Activated CD8-positive, alpha-beta memory T cell treated with anti-CD3 and anti-CD28 coated beads, Interleukin-2, amount 10 ng/mL, durations not matched to agents 7 days and 5 days (primary cell): ENCODE results near the gene CRIM1. TPM values are rescaled to one million over a fixed set of nuclear protein-coding genes. Genes with fewer than 3 reads are reported as not detected.
"Not testable (repeated sequence)": the region's sequence is repeated elsewhere in the genome, so short reads cannot be mapped to it uniquely, and the experiment has no call there.

Experiments used
- ATAC-seq: fragments of 150-1000 bp; cut with Tn5 transposase; one replicate; pipeline ENCODE4 v1.10.0; 2021; ENCODE audit warnings: moderate library complexity
- CTCF ChIA-PET: fragments of 350-600 bp; sonication (Branson Sonifier 250); formaldehyde crosslinking; loops from one replicate; lab custom pipeline; 2021; ENCODE audit warnings: antibody characterized with exemption; lab: Charles Lee
- DNase-seq: peaks from one replicate; pipeline ENCODE4 v3.0.0-alpha.2; 2020
- H3K27ac Mint-ChIP-seq: one replicate; pipeline ENCODE4 v1.8.0; 2021; ENCODE audit warnings: mild to moderate bottlenecking, mixed read lengths
- H3K27me3 Mint-ChIP-seq: one replicate; pipeline ENCODE4 v1.8.0; 2021; ENCODE audit warnings: mixed read lengths
- H3K36me3 Mint-ChIP-seq: one replicate; pipeline ENCODE4 v1.8.0; 2021; ENCODE audit warnings: mild to moderate bottlenecking, mixed read lengths
- H3K4me1 Mint-ChIP-seq: one replicate; pipeline ENCODE4 v1.8.0; 2021; ENCODE audit warnings: mixed read lengths
- H3K4me3 Mint-ChIP-seq: one replicate; pipeline ENCODE4 v1.8.0; 2021; ENCODE audit warnings: mild to moderate bottlenecking, moderate library complexity, mixed read lengths
- H3K9me3 Mint-ChIP-seq: one replicate; pipeline ENCODE4 v1.8.0; 2022; ENCODE audit warnings: low read depth, mixed read lengths
- total RNA-seq, 2 experiments: library from RNA; stranded (reverse); gene quantifications; one replicate each; pipeline ENCODE4 v1.2.3, GENCODE V29; 2021

Gene CRIM1
- total RNA-seq, 2 experiments from 2014 or later, result 12.6 to 17.6 TPM

DNA sequence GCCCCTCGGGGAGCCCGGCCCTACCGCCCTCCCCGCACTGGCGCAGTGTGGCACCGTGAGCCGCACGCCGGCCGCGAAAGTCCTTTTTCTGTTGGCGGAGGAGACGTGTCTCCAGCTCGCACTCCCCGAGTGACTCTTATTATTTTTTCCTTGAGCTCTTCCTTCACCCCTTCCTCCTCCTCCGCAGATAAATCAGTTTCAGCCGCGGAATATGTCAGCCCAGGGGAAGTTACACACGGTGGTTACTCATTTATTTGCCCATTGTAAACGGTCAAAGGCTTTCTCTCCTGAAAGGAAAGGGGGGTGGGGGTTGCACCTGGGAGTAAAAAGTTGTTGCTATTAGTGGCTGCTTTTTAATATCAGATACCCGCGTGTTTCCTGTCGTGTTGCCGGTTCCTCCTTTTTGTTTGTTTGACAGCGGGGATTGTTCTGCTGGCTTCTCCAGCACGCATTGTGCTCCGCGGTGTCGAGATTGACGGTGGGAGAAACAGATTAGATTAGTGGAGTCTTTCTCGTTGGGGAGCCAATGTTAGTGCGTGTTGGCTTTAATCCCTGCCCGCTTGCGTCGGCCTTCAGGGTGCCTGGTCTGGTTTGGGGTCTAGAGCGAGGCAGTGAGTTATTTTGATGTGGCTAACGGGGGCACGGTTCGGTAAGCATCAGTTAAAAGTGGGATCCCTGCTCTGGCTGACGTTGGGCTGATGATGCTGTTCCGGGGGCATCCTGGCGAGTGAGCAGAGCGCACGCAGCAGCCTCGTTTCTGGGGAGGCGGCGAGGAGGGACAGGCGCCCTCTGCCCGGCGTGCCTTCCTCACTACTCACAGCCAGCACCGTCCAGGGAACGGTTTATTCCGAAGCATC lies 1.6 kb downstream of the CRIM1 start:
- Mint-ChIP-seq H3K4me3 (peak overlapping the region; percentile 81), H3K9me3 (no peaks in the 10 kb centered on the region), H3K27me3 (peaks cover 57% of the 10 kb centered on the region), H3K4me1 (peaks cover 33% of the 10 kb centered on the region), H3K36me3 (no peaks in the 10 kb centered on the region), H3K27ac (peak overlapping the region; percentile 23)
- DNase-seq (peak; percentile 56), ATAC-seq (peak; percentile 24)
- CTCF ChIA-PET, result interaction anchor here (1.9 kb wide), 1 partner anchor 20 kb away, joined by 6 read pairs; no protein-coding TSS in a partner anchor

DNA sequence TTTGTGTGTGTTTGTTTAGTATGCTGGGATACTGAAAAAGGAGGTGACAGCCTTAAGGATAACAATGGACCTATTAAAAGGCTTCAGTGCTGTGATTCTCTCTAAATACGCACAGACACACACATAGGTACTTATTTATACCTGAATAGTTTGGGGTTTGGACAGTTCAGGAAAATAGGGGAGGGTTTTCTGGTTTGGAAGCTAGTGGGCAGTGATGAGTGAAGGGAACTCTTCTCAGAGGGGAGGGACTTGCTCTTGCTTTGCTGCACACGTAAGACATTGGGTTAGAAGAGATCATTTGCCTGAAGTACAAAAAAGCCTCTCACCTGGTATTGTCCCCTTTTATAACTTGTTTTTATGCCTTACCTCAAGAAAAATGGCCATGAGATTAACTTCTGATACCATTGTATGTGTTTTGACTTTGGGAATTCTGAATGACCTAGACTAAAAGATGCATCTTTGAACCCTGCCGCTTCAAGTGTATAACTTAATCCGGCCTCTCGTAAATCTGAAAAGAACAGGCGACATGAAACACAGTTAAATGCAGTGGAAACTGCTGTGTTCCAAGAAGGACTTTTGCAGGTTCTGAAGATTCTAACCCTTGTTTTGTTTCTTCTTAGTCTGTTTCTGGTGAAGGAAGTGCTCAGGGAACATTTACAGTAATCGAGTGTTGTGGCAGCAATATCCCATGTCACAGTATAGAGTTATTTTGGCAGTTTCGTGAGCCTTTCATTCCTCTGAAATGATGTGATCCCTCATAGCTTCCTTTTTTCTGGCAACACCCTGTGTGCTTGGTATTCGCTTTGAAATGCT lies 2.5 kb downstream of the CRIM1 start:
- Mint-ChIP-seq H3K9me3 (no peaks in the 10 kb centered on the region), H3K27ac (no peak overlapping the region), H3K4me3 (peak overlapping the region; percentile 81), H3K4me1 (peaks cover 29% of the 10 kb centered on the region), H3K27me3 (peaks cover 53% of the 10 kb centered on the region), H3K36me3 (no peaks in the 10 kb centered on the region)
- ATAC-seq (no peak), DNase-seq (no peak)
- CTCF ChIA-PET, result no interaction called here

DNA sequence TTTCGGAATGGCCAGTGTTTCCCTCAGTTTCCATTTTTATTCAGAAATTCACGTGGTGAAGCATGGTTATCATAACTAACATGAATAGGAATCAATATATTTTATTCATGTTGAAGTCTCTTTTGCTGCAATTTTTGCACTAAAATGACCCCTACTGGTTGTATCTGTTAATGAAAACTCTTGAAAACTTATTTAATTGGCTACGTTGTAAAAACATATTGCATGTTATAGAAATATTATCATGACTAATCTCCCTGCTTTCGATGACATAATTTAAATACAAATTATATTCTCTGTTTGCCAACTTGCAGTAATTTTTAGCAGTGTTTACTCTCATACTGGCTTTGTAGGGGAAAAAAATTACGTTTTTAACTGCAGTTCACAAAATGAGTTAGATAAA lies 3.5 kb downstream of the CRIM1 start:
- ATAC-seq (no peak), DNase-seq (no peak)
- Mint-ChIP-seq H3K9me3 (no peaks in the 10 kb centered on the region), H3K36me3 (no peaks in the 10 kb centered on the region), H3K4me3 (no peak overlapping the region), H3K27me3 (peaks cover 46% of the 10 kb centered on the region), H3K4me1 (peaks cover 24% of the 10 kb centered on the region), H3K27ac (no peak overlapping the region)
- CTCF ChIA-PET, result no interaction called here

DNA sequence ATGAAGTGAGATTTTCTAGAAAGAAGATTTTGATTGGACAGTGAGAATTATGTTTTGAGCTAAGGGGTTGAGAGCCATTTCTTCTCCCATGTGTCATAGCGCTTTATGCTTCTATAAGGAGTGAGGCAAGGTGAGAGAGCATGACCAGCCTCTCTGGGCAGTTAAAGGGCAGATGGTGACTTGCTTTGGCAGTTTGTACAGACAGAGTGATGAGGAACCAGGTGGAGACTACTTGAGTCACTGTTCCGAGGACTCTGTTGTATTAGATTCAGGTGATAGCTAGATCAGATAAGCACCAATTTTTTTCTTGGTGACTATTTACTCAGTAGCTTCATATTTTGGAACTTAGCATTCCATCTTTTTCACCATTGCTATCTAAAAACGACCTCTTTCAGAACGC lies 4.5 kb downstream of the CRIM1 start:
- CTCF ChIA-PET, result no interaction called here
- H3K36me3 Mint-ChIP-seq, result no peaks in the 10 kb centered on the region
- no peak overlapping the region for H3K4me3 Mint-ChIP-seq

DNA sequence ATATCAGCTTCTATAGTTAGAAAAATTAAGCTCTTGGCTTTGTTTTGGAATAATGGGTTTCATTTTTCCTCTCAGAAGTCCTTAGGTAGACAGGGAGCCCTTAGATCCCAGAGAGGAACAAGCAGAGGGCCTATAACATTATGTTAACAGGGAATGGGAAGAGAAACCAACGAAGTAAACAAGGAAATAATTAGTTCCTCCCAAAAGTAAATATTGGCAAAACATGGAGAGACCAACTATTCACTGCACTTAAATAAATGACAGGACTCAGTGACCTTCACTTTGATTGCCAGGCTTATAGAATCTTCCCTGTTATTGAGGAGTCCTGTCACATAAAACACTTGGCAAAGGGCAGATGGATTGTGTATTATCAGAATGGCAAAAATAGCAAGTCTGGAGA lies 5.3 kb downstream of the CRIM1 start:
- ATAC-seq, result no peak
- H3K9me3 Mint-ChIP-seq, result no peaks in the 10 kb centered on the region
- no peak overlapping the region for H3K4me3 Mint-ChIP-seq
- H3K27ac Mint-ChIP-seq, result no peak overlapping the region
- no peaks in the 10 kb centered on the region for H3K36me3 Mint-ChIP-seq
- peaks cover 36% of the 10 kb centered on the region for H3K27me3 Mint-ChIP-seq
- peaks cover 21% of the 10 kb centered on the region for H3K4me1 Mint-ChIP-seq
- no peak for DNase-seq
- CTCF ChIA-PET, result no interaction called here

More for the DNA sequence above, 4.5 kb downstream of the CRIM1 start:
- Mint-ChIP-seq H3K27me3 (peaks cover 36% of the 10 kb centered on the region), H3K27ac (no peak overlapping the region), H3K9me3 (no peaks in the 10 kb centered on the region), H3K4me1 (peaks cover 21% of the 10 kb centered on the region)
- ATAC-seq (no peak), DNase-seq (no peak)

DNA sequence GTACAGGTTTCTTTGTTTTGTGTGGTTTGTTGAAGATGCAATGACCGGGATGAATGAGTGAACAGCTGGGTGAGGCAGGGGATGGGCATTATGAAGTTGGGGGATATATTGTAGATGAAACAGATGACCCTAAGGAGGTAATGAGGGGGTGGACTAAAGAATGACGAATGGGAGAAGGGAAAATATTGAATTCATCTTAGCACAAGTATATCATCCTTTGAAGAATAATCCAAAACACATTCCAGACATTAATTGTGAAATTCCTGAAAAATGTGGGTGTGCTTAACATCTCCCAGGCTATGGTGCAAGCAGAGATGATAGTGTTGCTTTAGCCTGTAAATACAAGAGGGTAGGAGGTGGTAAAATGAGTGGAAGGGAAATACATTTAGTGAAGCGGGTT lies 5.8 kb downstream of the CRIM1 start:
- ATAC-seq (no peak), DNase-seq (no peak)
- Mint-ChIP-seq H3K9me3 (no peaks in the 10 kb centered on the region), H3K27ac (no peak overlapping the region), H3K36me3 (no peaks in the 10 kb centered on the region), H3K4me3 (no peak overlapping the region), H3K27me3 (peaks cover 34% of the 10 kb centered on the region), H3K4me1 (peaks cover 19% of the 10 kb centered on the region)
- CTCF ChIA-PET, result interaction anchor here (0.7 kb wide), 1 partner anchor 9 kb away, joined by 3 read pairs; no protein-coding TSS in a partner anchor

DNA sequence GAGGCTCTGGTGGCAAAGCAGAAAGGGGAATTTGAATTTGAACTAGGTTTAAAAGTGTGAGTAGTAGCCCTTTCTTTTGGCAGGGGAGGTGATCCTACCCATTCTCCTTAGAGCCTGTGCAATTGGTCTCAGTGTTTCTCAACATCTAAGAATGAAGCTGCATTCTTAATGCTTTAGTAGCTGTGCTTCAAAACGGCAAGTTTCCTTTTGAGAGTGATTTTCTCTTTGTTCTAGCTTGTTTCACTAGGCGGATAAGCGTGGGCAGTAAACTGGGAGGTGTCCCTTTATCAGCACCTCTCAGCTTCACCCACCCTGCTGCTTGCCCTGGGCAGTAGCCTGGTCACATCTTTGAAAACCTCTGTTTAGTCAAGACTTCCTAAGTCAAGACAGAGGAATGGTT lies 6.7 kb downstream of the CRIM1 start:
- Mint-ChIP-seq H3K27ac (no peak overlapping the region), H3K4me3 (no peak overlapping the region), H3K4me1 (peaks cover 15% of the 10 kb centered on the region), H3K36me3 (no peaks in the 10 kb centered on the region), H3K9me3 (no peaks in the 10 kb centered on the region), H3K27me3 (peaks cover 29% of the 10 kb centered on the region)
- DNase-seq (no peak), ATAC-seq (no peak)
- CTCF ChIA-PET, result no interaction called here

DNA sequence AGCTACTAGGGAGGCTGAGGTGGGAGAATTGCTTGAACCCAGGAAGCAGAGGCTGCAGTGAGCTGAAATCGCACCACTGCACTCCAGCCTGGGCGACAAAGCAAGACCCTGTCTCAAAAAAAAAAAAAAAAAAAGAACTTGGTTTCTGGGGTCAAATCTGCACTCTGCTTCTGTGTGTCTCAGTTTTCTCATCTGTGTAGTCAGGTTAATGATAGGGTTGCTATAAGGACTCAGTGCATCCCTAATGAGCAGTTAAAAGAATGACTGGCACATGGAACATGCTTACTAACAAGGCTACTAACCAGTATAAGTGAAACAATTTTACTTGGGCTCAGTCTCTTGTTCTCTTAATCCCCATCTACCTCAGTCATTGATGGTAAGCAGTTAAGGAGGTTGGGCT lies 7.5 kb downstream of the CRIM1 start:
- H3K4me3 Mint-ChIP-seq, CTCF ChIA-PET, DNase-seq, H3K9me3 Mint-ChIP-seq, H3K36me3 Mint-ChIP-seq, H3K27ac Mint-ChIP-seq, ATAC-seq, H3K4me1 Mint-ChIP-seq: not testable (repeated sequence)
- peaks cover 21% of the 10 kb centered on the region for H3K27me3 Mint-ChIP-seq

DNA sequence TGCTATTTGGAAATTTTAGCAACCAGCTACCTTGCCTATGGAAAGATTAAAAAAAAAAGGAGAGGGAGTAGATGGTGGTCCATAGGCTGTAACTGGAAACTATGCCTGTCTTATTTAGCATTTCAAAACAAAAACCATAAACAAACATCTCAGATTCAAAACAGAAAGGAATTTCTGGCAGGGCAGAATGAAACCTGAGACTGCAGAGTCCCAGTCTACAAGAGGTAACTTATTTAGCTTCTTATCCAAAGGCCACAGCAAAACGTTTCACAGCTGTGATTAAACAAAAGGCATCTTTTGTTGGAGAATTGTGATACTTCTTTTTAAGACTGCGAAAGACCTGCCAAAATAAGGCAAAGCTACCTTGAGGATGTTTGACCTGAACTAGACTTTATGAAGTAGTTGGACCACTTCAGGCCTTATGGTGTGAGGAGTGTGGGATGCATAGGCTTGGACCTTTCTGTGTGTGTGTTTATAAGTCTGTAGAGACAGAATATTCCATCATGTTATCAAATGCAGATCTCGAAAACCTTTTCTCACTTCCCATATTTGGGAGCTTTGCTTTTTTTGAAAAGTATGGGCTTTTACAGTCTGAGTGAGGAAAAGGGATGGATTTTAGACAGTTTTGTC lies 11.0 kb downstream of the CRIM1 start:
- ATAC-seq, result no peak
- Mint-ChIP-seq H3K4me3 (no peak overlapping the region), H3K9me3 (no peaks in the 10 kb centered on the region), H3K27ac (no peak overlapping the region), H3K27me3 (no peaks in the 10 kb centered on the region), H3K4me1 (no peaks in the 10 kb centered on the region), H3K36me3 (no peaks in the 10 kb centered on the region)
- DNase-seq, result no peak
- CTCF ChIA-PET, result interaction anchor here (0.5 to 1.1 kb wide), 3 partner anchors 14 to 824 kb away, joined by 3 read pairs; no protein-coding TSS in a partner anchor

DNA sequence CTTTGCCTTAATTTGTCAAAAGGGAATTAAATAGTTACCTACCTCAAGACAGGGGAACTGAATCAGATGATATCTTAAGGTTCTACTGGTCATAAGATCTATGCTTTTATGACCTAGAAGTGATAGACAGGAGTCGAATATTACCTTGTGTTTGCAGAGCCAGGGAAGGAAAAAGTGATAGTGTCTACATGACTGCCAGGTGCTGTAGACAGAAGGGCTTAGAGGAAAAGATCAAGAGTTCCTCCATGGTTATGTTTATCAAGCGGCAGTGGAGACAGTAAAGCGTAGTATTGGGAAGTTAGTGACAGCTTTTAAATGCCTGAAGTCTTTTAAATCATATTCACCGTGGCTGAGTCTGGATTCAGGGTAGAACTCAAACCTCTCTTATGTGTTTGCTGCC lies 11.9 kb downstream of the CRIM1 start:
- H3K27me3 Mint-ChIP-seq, result no peaks in the 10 kb centered on the region
- H3K36me3 Mint-ChIP-seq, result peaks cover under 1% of the 10 kb centered on the region
- H3K27ac Mint-ChIP-seq, result no peak overlapping the region
- no peak for ATAC-seq
- CTCF ChIA-PET, result interaction anchor here (1.1 kb wide), 1 partner anchor 15 kb away, joined by 3 read pairs; no protein-coding TSS in a partner anchor
- H3K4me1 Mint-ChIP-seq, result peaks cover under 1% of the 10 kb centered on the region
- no peak for DNase-seq
- H3K4me3 Mint-ChIP-seq, result no peak overlapping the region
- H3K9me3 Mint-ChIP-seq, result no peaks in the 10 kb centered on the region

DNA sequence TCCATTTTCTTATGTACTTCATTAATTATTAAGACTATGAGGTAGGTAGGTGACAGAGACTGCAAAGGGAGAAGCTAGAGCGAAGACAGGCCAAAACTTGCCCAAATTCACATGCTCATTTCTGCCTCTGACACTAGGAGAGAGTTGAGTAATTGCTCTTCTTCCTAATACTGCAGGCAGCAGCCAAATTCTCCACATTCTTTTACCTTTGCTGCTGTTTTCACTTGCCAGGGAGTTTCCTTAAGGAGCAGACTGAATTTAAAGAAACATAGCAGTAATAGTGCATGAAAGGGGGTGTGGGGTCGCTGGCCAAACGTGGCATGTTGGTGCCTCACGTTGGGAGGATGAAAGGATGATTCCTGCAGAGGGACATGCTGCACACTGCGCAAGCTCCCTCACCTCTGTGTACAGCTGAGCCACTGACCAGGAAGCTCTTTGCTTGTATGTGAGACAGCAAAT lies 12.3 kb downstream of the CRIM1 start:
- ATAC-seq, result no peak
- peaks cover 4% of the 10 kb centered on the region for H3K4me1 Mint-ChIP-seq
- CTCF ChIA-PET, result interaction anchor here (1.1 kb wide), 1 partner anchor 15 kb away, joined by 3 read pairs; no protein-coding TSS in a partner anchor

DNA sequence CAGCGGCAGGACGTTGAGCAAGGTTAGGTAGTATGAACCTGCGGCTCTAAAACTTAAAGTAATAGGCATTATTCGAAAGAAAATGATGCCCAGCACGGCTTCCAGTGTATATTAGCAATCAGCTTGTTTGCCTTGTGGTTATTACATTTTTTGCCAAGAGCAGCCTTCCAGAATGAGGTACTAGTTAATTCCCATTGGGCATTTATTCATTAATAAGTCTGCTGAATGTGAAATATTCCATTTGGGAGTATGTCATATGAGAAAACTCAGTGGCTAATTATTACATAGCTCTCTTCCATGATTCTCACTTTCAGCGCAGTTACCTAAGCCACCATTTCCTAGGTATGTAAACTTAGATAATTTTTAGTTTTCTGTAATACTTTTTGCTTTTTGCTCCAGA lies 12.9 kb downstream of the CRIM1 start:
- Mint-ChIP-seq H3K27ac (no peak overlapping the region), H3K27me3 (no peaks in the 10 kb centered on the region), H3K4me1 (peaks cover 9% of the 10 kb centered on the region), H3K4me3 (no peak overlapping the region), H3K9me3 (no peaks in the 10 kb centered on the region), H3K36me3 (peaks cover 2% of the 10 kb centered on the region)
- DNase-seq (no peak), ATAC-seq (no peak)
- CTCF ChIA-PET, result no interaction called here

More for the DNA sequence above, 12.3 kb downstream of the CRIM1 start:
- Mint-ChIP-seq H3K36me3 (peaks cover 2% of the 10 kb centered on the region), H3K4me3 (no peak overlapping the region), H3K27me3 (no peaks in the 10 kb centered on the region), H3K9me3 (no peaks in the 10 kb centered on the region), H3K27ac (no peak overlapping the region)
- DNase-seq, result no peak

DNA sequence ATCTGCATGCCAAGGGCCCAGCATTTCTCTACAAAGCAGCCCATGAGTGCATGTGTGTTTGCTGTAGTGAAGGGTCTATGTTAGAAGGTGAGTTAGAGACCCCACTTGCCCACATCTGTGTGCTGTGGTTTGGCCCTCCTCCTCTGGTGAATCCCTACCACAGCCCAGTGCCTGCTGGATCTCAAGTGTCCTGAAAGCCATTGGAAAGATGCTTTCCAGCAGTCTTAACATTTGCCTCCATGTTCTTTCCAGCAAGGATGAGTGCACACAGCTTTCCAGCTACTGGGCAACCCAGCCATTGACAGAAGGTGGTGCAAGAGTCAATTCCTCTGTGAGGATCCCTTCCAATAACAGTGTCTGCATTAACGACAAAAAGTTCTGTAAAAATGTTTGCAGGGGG lies 13.6 kb downstream of the CRIM1 start:
- no peak for ATAC-seq

More for the DNA sequence above, 13.6 kb downstream of the CRIM1 start:
- Mint-ChIP-seq H3K9me3 (no peaks in the 10 kb centered on the region), H3K27me3 (no peaks in the 10 kb centered on the region), H3K36me3 (peaks cover 2% of the 10 kb centered on the region), H3K4me1 (peaks cover 14% of the 10 kb centered on the region), H3K27ac (no peak overlapping the region), H3K4me3 (no peak overlapping the region)
- DNase-seq, result no peak
- CTCF ChIA-PET, result interaction anchor here (0.8 kb wide), 1 partner anchor 17 kb away, joined by 3 read pairs; no protein-coding TSS in a partner anchor
